ENCODE data around the gene UBTD2.

UBTD2 gene

GRCh38 chr5:172193872-172194271, 89.7 kb downstream of the UBTD2 start, which contains the start of gene EFCAB9:
TSS of gene EFCAB9 (plus strand) at chr5:172194172. CDS start at chr5:172194173, 1 bp downstream.
- Mint-ChIP-seq H3K9me3 (no peaks in the 10 kb centered on the region), H3K4me1 (peaks cover 6% of the 10 kb centered on the region), H3K27ac (no peak within 1 kb of the TSS), H3K4me3 (no peak within 1 kb of the TSS), H3K27me3 (ENCODE audit: low read depth) (peaks cover 23% of the 10 kb centered on the region), H3K36me3 (ENCODE audit: low read depth) (no peaks in the 10 kb centered on the region)
- TF ChIP-seq CTCF (IDR thresholded peaks at IDR 0.05; ENCODE audit: unreplicated experiment in 3 of 3), result no peak

GRCh38 chr5:172189693-172190296, 93.8 kb downstream of the UBTD2 start:
- TF ChIP-seq CTCF (IDR thresholded peaks at IDR 0.05; ENCODE audit: unreplicated experiment in 3 of 3), result no peak
- peak overlapping the region; percentile 82 to 94 (median 83) for H3K4me3 Mint-ChIP-seq
- H3K4me1 Mint-ChIP-seq, result peaks cover 21% of the 10 kb centered on the region
- no peaks in the 10 kb centered on the region for H3K9me3 Mint-ChIP-seq
- H3K27ac Mint-ChIP-seq, result peak overlapping the region in 2 of 3 experiments; percentile 36 to 57
- H3K36me3 Mint-ChIP-seq (ENCODE audit: low read depth), result no peaks in the 10 kb centered on the region
- H3K27me3 Mint-ChIP-seq (ENCODE audit: low read depth), result peaks cover 36% of the 10 kb centered on the region

GRCh38 chr5:172188893-172189692, 94.5 kb downstream of the UBTD2 start:
- Mint-ChIP-seq H3K4me1 (peaks cover 21% of the 10 kb centered on the region), H3K36me3 (ENCODE audit: low read depth) (no peaks in the 10 kb centered on the region), H3K9me3 (no peaks in the 10 kb centered on the region), H3K27me3 (ENCODE audit: low read depth) (peaks cover 32% of the 10 kb centered on the region), H3K4me3 (peak overlapping the region; percentile 82 to 94 (median 83)), H3K27ac (peak overlapping the region in 2 of 3 experiments; percentile 36 to 57)
- TF ChIP-seq CTCF (IDR thresholded peaks at IDR 0.05; ENCODE audit: unreplicated experiment in 3 of 3), result no peak

GRCh38 chr5:172188033-172188892, 95.3 kb downstream of the UBTD2 start, which contains the start of gene STK10:
TSS of gene STK10 (minus strand) at chr5:172188224. CDS start at chr5:172188042, 182 bp downstream.
- no peaks in the 10 kb centered on the region for H3K9me3 Mint-ChIP-seq
- peak; percentile 84 to 93 (median 85) for TF ChIP-seq CTCF (IDR thresholded peaks at IDR 0.05; ENCODE audit: unreplicated experiment in 3 of 3)
- H3K36me3 Mint-ChIP-seq (ENCODE audit: low read depth), result peaks cover under 1% of the 10 kb centered on the region
- peak within 1 kb of the TSS; percentile 89 to 94 (median 93) for H3K4me3 Mint-ChIP-seq
- peak within 1 kb of the TSS; percentile 41 to 76 (median 59) for H3K27ac Mint-ChIP-seq
- H3K27me3 Mint-ChIP-seq (ENCODE audit: low read depth), result peaks cover 32% of the 10 kb centered on the region
- peaks cover 21% of the 10 kb centered on the region for H3K4me1 Mint-ChIP-seq

GRCh38 chr5:172187118-172188032, 96.2 kb downstream of the UBTD2 start:
- peak overlapping the region; percentile 89 to 94 (median 93) for H3K4me3 Mint-ChIP-seq
- H3K9me3 Mint-ChIP-seq, result no peaks in the 10 kb centered on the region
- TF ChIP-seq CTCF (IDR thresholded peaks at IDR 0.05; ENCODE audit: unreplicated experiment in 3 of 3), result no peak
- H3K36me3 Mint-ChIP-seq (ENCODE audit: low read depth), result peaks cover 3% of the 10 kb centered on the region
- H3K27ac Mint-ChIP-seq, result peak overlapping the region; percentile 41 to 76 (median 59)
- H3K4me1 Mint-ChIP-seq, result peaks cover 21% of the 10 kb centered on the region
- H3K27me3 Mint-ChIP-seq (ENCODE audit: low read depth), result peaks cover 32% of the 10 kb centered on the region

All from nephron (organoid).